VCaP (cell line): ENCODE data around the gene SYT9.

Source experiments
- H3K27ac ChIP-seq: fragments of 450-650 bp; 2 replicates; pipeline ENCODE4 v1.5.1; 2017
- CTCF ChIP-seq: fragments of 450-650 bp; conservative IDR thresholded peaks from 2 replicates; pipeline ENCODE4 v1.5.1; 2017; ENCODE audit warnings: mild to moderate bottlenecking, moderate library complexity

SYT9 gene

GRCh38 chr11:7484645-7485044 lies 232.9 kb downstream of the SYT9 start:
- H3K27ac ChIP-seq: no peak overlapping the region
- no peak for TF ChIP-seq CTCF

- H3K27ac ChIP-seq: no peak within 1 kb of the TSS
- no peak for TF ChIP-seq CTCF
These were observed 233.7 kb downstream of the SYT9 start, which contains the start of gene OLFML1 for GRCh38 chr11:7485186-7486097. TSS of gene OLFML1 (plus strand) at chr11:7485506. CDS start at chr11:7485876, 370 bp downstream.

- no peak overlapping the region for H3K27ac ChIP-seq
- TF ChIP-seq CTCF: no peak
These were observed 234.5 kb downstream of the SYT9 start for GRCh38 chr11:7486098-7486780.

GRCh38 chr11:7486781-7487140 lies 235.1 kb downstream of the SYT9 start:
- H3K27ac ChIP-seq: no peak overlapping the region
- TF ChIP-seq CTCF: no peak

- TF ChIP-seq CTCF: no peak
- no peak overlapping the region for H3K27ac ChIP-seq
These were observed 235.7 kb downstream of the SYT9 start for GRCh38 chr11:7487360-7487759.

GRCh38 chr11:7488681-7489080 lies 237.0 kb downstream of the SYT9 start:
- no peak for TF ChIP-seq CTCF
- H3K27ac ChIP-seq: no peak overlapping the region

GRCh38 chr11:7489376-7489775 lies 237.7 kb downstream of the SYT9 start:
- no peak for TF ChIP-seq CTCF
- no peak overlapping the region for H3K27ac ChIP-seq
